Skin of body (tissue), 2 donors: ENCODE data around the gene BSPRY. TPM values are rescaled to one million over a fixed set of nuclear protein-coding genes. Genes with fewer than 3 reads are reported as not detected.
"Not testable (repeated sequence)": the region's sequence is repeated elsewhere in the genome, so short reads cannot be mapped to it uniquely, and the experiment has no call there.

Experiments used
- DNase-seq: peaks from one replicate; lab custom pipeline; 2025; lab: John Stamatoyannopoulos, UW
- total RNA-seq: library from RNA; depleted of rRNA; stranded (reverse); fragments of >200 nt; gene quantifications from one replicate; pipeline ENCODE4 v1.2.3, GENCODE V29; 2014

The BSPRY gene
- total RNA-seq, 1 donor from 2014 or later: 3.9 TPM

DNA sequence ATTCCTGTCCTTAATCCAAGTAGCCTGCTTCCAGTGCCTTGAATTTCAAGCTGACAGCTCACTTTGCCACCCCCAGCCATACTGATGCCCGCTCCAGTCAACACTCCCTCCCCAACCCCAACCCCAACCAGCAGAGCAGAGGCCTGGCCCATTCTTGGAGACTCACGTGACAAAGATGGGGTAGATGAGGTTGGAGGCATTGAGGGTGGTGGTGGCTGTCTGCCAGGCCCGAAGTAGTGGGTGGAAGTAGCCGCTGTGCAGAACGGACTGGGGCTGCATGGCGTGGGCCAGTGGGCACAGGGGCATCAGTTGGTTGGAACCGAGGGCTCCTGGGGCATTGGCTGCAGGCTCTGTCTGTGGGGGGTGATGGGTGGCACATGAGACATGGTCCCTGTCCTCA lies 43.9 kb downstream of the BSPRY start:
- no peak for DNase-seq

DNA sequence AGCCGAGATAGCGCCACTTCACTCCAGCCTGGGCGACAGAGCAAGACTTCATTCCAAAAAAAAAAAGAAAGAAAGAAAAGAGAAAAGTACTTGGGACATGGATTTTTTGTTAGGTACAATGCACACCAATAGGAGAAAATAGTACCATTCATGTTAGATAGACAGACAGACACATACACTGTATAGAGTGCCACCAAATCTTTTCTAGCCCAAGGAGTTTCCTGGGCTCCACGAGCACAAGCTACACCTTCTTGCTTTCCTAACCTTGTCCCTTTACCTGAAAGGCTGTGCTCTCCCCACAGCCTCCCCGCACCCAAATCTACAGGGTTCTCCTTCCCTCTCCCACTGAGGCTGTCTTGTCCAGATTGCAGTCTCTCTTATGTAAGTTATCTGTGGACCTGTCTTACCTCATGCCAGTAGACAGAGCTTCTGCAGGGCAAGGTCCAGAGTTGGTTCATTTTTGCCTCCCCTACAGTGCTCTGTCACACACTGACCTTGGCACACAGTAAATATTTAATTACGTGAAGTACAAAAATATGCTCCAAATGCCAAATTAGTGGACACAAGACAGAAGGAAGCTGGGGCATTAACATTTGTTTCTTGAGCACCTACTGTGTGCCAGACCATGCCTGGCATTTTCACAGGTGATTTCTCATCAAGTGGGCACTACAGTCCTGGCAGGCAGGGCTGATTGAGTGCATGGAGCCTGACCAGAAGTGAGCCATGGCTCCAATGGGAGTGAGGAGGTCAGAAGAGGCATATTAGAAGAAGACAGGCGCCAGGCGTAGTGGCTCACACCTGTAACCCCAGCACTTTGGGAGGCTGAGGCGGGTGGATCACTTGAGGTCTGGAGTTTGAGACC lies 45.9 kb downstream of the BSPRY start:
- DNase-seq: no peak

DNA sequence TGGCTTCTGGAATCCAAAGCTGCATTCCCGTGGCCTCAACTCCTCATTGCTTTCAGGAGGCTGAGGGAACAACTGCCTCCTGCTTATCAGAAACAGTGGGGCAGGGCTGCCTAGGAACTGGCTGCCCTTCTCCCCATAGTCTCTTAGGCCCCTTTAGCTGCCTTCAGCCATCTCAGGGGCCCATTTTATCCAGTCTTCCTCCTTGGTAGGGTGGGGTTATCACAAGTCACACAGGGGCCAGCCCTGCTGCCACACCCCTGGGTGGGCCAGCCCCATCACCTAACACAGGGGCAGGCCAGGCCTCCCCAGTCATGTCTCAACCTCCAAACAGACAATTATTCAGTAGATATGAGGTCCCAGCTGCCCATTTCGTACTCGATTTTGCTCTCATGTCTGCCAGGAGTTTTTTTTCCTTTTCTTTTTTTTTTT lies 47.9 kb downstream of the BSPRY start:
- no peak for DNase-seq

DNA sequence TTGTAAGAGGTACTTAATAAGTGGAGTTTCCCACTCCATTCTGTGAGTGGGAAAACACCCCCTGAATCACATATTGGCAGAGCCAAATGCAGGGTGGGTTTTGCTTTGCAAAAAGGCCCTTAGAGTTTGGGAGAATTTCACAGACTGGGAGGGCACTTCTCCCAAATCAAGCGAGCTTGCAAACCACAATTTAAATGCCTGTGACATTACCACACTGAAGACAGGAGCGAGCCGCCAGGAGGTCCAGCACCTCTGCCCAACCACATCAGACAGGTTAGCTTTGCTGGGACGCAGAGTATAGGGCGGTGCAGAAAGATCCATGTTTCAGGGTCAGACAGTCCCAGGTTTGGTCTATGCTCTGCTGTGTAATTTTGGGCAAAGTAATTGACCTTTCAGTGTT lies 49.5 kb downstream of the BSPRY start:
- DNase-seq: no peak

DNA sequence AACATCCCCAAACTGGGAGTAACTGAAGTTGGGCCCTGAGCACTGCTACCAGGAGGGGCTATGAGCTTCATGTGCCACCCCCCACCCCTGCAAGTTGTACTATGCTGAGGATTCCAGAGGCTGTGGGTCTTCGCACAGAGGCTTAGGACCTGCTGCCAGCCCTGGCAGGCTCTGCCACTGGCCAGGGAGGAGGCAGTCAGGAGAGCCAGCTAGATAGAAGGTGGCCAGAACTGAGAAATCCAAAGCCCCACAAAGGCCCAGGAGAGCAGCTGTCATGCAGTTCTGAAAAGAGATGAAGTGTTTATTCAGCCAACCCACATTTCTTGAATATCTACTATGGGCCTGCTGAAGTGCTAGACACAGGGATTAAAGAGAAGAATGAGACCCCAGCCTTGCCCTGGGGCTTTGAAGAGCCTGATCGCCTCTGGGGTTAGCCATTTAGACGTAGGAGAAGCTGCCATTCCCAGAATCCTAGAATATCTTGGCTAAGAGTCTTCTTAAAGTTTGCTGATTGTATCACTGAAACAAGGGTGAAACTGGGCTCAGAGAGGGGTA lies 50.4 kb downstream of the BSPRY start:
- no peak for DNase-seq

DNA sequence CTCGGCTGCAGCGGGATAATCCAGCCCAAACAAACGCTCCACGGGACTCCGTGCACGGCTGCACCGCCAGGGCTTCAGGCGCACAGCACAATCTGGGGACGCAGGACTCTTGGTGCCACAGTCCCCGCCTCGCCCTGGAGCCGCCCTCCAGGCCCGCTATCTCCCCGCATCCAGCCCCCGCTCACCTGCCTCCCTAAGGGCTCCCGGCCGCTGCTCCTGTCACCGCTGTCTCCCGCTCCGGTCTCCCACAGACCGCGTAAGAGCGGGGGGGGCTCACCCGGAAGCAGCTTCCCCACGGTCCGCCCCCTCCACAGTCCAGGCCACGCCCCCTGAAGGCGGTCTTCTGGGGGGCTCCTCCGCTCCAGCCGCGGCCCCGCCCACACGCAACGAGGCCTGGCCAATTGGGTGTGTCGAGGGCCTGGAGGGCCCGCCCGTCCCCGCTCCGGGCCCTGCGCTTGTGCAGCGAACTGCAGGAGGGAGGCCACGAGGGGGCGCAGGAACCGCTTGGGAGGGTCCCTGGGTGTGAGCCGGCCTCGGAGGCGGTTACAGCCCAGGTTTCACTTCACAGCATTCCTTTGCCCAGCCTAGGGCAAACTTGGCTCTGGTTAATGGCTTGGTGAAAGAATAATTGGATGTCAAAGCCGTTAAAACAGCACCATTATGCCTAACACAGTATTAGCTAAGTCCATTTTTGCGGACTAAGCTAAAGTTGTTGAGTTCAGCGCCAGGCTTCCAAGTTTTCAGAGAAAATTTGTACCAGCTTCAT lies 51.9 kb downstream of the BSPRY start, which contains the start of gene ALAD:
ALAD (minus strand) TSS at position 258 of the 766 bp plus-strand sequence. CDS start 7,725 bp downstream, outside the sequence.
- peak; percentile 98 for DNase-seq

DNA sequence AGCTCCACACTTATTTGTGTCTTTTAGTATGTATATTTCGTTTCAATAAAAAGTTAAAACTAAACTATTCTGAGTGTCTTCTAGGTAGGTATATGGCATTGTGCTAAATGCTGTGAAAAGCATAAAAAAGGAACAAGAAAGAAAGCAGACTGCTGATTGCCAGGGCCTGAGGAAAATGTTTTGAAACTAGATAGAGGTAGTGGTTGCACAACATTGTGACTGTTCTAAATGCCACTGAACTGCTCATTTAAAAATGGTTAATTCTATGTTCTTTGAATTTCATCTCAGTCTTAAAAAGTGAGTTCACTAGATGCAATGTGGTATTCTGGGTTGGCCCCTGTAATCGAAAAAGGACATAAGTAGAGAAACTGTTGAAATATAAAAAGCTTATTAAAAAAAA lies 54.3 kb downstream of the BSPRY start:
- no peak for DNase-seq

DNA sequence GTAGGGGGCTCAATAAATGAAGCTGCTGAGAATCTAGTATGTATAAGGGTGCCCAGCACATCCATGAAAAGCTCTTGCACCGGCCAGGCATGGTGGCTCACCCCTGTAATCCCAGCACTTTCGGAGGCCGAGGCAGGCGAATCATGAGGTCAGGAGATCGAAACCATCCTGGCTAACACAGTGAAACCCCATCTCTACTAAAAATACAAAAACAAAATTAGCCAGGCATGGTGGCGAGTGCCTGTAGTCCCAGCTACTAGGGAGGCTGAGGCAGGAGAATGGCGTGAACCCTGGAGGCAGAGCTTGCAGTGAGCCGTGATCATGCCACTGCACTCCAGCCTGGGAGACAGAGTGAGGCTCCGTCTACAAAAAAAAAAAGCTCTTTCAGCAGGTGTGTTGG lies 57.0 kb downstream of the BSPRY start:
- not testable (repeated sequence) for DNase-seq

DNA sequence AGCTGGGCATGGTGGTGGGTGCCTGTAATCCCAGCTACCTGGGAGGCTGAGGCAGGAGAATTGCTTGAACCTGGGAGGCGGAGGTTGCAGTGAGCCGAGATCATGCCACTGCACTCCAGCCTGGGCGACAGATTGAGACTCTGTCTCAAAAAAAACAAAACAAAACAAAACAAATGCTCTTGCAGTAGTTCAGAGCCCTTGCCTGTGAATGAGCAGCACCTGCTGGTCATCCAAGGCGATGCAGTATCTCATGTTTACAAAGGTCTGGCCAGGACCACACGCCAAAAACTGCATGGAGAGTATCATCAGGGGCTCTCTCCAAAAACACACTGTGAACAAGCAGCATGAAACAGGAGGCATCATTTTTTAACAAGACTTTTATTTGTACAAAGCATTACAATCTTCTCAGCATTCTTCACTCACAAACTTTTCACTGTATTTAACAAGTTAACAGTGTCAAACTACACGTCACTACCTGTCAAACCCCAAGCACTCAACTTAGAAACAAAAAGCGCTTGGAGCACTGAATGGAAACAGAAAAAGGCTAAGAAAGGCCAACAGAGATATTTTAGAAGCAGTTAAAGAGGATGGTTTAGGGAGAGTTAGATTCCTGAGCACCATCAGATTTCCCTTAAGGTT lies 57.7 kb downstream of the BSPRY start:
- peak; percentile 50 for DNase-seq

DNA sequence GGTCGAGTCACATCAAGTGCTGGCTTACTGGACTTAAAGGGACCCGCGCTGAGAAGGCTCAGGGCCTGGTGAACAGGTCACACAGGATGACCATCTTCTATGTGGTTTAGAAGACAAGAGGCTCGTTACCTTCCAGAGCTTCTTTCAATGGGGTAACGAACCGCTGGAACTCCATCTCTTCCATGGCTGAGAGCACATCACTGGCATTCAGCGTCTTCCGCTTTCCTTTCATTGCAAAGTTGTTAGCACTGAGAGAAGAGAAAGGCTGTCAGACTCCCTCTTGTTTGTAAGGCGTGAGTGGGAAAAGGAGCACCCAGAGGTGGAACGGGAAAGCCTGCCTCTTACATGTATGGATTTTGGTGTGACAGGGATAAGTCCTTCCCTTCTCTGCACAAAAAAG lies 60.1 kb downstream of the BSPRY start:
- no peak for DNase-seq

DNA sequence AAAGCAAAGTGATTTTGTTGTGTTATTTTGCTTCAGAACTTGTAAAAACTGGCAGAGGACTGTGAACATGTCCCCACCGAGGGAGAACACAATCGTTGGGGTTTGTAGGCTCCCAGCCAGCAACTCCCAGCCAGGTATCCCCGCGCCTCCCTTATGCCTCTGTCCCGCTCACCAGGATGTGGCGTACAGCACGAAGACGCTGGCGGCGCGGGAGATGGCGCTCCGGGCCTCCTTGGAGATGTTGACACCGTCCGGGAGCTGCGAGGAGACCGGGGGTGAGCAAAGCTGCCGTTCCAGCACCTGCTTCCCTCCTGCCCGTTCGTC lies 60.5 kb downstream of the BSPRY start:
- DNase-seq: no peak

DNA sequence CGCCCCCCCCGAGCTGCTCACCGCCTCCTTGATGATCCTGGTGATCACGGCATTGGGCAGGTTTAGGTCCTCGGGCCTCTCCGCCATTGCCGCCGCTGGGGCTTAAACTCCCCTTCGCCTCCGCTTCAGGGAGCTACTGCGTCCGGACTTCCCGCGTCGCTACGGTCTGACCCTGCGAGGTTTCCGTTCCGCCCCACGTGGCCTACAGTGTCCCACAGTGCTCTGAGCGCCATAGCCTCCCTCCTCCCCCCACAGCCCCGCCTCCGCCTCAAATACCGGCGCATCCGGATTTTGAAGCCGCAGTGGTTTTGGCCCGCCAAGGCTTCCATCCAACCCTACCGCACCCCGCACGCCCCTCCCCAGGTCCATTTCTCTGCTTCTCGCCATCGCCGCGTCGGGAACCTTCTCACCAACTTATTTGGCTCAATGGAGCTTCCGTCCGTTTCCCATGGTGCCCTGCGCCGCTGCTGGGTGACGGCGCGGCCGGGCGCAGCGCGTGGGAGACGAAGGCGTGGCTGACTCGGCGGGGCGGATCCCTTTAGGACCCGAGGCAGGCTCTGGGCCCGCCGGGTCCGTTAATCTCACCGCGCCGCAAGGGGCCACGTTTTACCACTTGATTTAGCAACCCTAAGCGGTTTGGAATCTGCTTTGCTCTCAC lies 61.0 kb downstream of the BSPRY start, which contains the start of the genes C9orf43 and POLE3:
C9orf43 (plus strand) TSS at position 541 of the 658 bp plus-strand sequence. CDS start 2,747 bp downstream, outside the sequence.
POLE3 (minus strand) TSS at position 469 of the 658 bp plus-strand sequence; CDS start at position 87, 382 bp downstream.
- peak; percentile 96 for DNase-seq

DNA sequence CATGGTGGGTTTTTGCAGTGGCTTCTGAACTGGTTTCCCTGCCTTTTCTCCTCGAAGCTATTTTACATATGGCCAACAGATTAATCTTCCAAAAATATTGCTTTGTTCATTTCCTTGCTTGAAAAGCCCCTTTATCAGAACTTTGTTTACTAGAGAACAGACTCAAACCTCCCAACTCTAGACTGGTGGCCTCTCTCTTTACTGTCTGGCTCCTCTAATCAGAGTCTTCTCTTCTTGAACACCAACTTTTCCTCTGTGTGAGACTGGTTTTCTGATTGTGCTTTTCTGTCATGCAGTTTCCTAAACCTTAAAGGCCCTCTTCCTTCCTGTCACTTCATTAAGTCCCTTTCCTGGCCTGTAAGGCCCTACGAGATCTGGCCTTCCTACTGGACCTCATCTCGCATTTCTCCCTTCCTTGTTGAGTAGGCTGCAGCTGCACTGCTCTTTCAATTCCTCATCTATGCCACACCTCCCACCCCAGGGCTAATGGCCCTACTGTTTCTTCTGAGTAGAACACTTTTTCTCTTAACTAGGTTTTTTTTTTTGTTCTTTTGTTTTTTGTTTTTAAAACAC lies 66.9 kb downstream of the BSPRY start:
- no peak for DNase-seq

DNA sequence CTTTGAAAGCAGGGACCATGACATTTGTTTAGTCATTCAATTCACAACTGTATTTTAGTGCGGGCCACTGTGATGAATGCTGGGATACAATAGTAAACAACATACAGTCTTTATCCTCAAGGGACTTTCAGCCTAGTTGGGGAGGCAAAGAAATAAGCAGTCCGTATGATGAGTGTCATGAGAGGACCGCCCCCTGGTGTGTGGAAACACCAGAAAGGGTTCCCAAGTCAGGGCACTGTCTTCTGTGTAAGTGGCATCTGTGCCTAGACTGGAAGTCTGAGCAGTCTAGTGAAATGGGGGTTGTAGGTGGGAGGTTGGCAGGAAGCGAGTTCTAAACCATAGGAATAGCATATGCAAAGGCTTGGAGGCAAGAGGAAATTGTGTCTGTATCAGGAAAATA lies 68.0 kb downstream of the BSPRY start:
- DNase-seq: no peak

Other genes starting within 250 kb of the BSPRY start
- 17.0 TPM for gene SLC31A2, start 198.5 kb upstream of the BSPRY start, total RNA-seq
- 24.3 TPM for gene FKBP15, start 128.3 kb upstream of the BSPRY start, total RNA-seq
- 24.6 TPM for gene SLC31A1, start 128.0 kb upstream of the BSPRY start, total RNA-seq
- gene CDC26, start 74.0 kb upstream of the BSPRY start, total RNA-seq: 23.6 TPM
- gene PRPF4, start 73.9 kb upstream of the BSPRY start, total RNA-seq: 20.1 TPM
- 0.20 TPM for gene RNF183, start 46.2 kb upstream of the BSPRY start, total RNA-seq
- gene WDR31, start 9.3 kb upstream of the BSPRY start, total RNA-seq: 2.3 TPM
- gene HDHD3, start 27.4 kb downstream of the BSPRY start, total RNA-seq: 7.3 TPM
- gene ALAD, start 51.7 kb downstream of the BSPRY start, total RNA-seq: 22.9 TPM
- 26.4 TPM for gene POLE3, start 61.1 kb downstream of the BSPRY start, total RNA-seq
- 0.59 TPM for gene C9orf43, start 61.2 kb downstream of the BSPRY start, total RNA-seq
- gene RGS3, start 114.2 kb downstream of the BSPRY start, total RNA-seq: 42.8 TPM